Measurements from ENCODE around the gene PWWP2B.

The PWWP2B gene

GRCh38 chr10:132399117-132400035, 2.4 kb downstream of the PWWP2B start:
- DNase-seq (ENCODE audit: insufficient read length): no peak
- TF ChIP-seq POLR2A (IDR thresholded peaks at IDR 0.05; ENCODE audit: low read depth, low read length): no peak
- TF ChIP-seq TAF1 (IDR thresholded peaks at IDR 0.05; ENCODE audit: borderline replicate concordance, low read depth, low read length): no peak
- TF ChIP-seq POLR2AphosphoS5 (IDR thresholded peaks at IDR 0.05; ENCODE audit: low read depth, low read length): no peak
- no peak for FAIRE-seq

- no peak for TF ChIP-seq POLR2AphosphoS5 (IDR thresholded peaks at IDR 0.05; ENCODE audit: low read depth, low read length)
- DNase-seq (ENCODE audit: insufficient read length) (no peak), FAIRE-seq (no peak)
Observed at GRCh38 chr10:132400041-132400546, 3.1 kb downstream of the PWWP2B start.

- FAIRE-seq (no peak), DNase-seq (ENCODE audit: insufficient read length) (no peak)
- no peak for TF ChIP-seq POLR2A (IDR thresholded peaks at IDR 0.05; ENCODE audit: low read depth, low read length)
- no peak for TF ChIP-seq POLR2AphosphoS5 (IDR thresholded peaks at IDR 0.05; ENCODE audit: low read depth, low read length)
- TF ChIP-seq TAF1 (IDR thresholded peaks at IDR 0.05; ENCODE audit: borderline replicate concordance, low read depth, low read length): no peak
Observed at GRCh38 chr10:132400547-132401151, 3.6 kb downstream of the PWWP2B start.

- DNase-seq (ENCODE audit: insufficient read length): no peak
- TF ChIP-seq POLR2A (IDR thresholded peaks at IDR 0.05; ENCODE audit: low read depth, low read length) (no peak), POLR2AphosphoS5 (IDR thresholded peaks at IDR 0.05; ENCODE audit: low read depth, low read length) (no peak), TAF1 (IDR thresholded peaks at IDR 0.05; ENCODE audit: borderline replicate concordance, low read depth, low read length) (no peak)
- no peak for FAIRE-seq
Observed at GRCh38 chr10:132401401-132402118, 4.6 kb downstream of the PWWP2B start.

- TF ChIP-seq POLR2AphosphoS5 (IDR thresholded peaks at IDR 0.05; ENCODE audit: low read depth, low read length): no peak
- no peak for TF ChIP-seq TAF1 (IDR thresholded peaks at IDR 0.05; ENCODE audit: borderline replicate concordance, low read depth, low read length)
- TF ChIP-seq POLR2A (IDR thresholded peaks at IDR 0.05; ENCODE audit: low read depth, low read length): no peak
- no peak for FAIRE-seq
- DNase-seq (ENCODE audit: insufficient read length): no peak
Observed at GRCh38 chr10:132402781-132403241, 5.8 kb downstream of the PWWP2B start.

GRCh38 chr10:132403511-132404168, 6.6 kb downstream of the PWWP2B start:
- FAIRE-seq: no peak
- DNase-seq (ENCODE audit: insufficient read length): no peak
- TF ChIP-seq POLR2A (IDR thresholded peaks at IDR 0.05; ENCODE audit: low read depth, low read length) (no peak), POLR2AphosphoS5 (IDR thresholded peaks at IDR 0.05; ENCODE audit: low read depth, low read length) (no peak), TAF1 (IDR thresholded peaks at IDR 0.05; ENCODE audit: borderline replicate concordance, low read depth, low read length) (no peak)

GRCh38 chr10:132404169-132404880, 7.3 kb downstream of the PWWP2B start:
- DNase-seq (ENCODE audit: insufficient read length) (no peak), FAIRE-seq (no peak)
- no peak for TF ChIP-seq POLR2A (IDR thresholded peaks at IDR 0.05; ENCODE audit: low read depth, low read length)
- no peak for TF ChIP-seq TAF1 (IDR thresholded peaks at IDR 0.05; ENCODE audit: borderline replicate concordance, low read depth, low read length)
- TF ChIP-seq POLR2AphosphoS5 (IDR thresholded peaks at IDR 0.05; ENCODE audit: low read depth, low read length): no peak

- DNase-seq (ENCODE audit: insufficient read length) (no peak), FAIRE-seq (no peak)
- no peak for TF ChIP-seq TAF1 (IDR thresholded peaks at IDR 0.05; ENCODE audit: borderline replicate concordance, low read depth, low read length)
- no peak for TF ChIP-seq POLR2AphosphoS5 (IDR thresholded peaks at IDR 0.05; ENCODE audit: low read depth, low read length)
- TF ChIP-seq POLR2A (IDR thresholded peaks at IDR 0.05; ENCODE audit: low read depth, low read length): no peak
Observed at GRCh38 chr10:132404911-132405462, 8.0 kb downstream of the PWWP2B start.

- TF ChIP-seq TAF1 (IDR thresholded peaks at IDR 0.05; ENCODE audit: borderline replicate concordance, low read depth, low read length) (no peak), POLR2AphosphoS5 (IDR thresholded peaks at IDR 0.05; ENCODE audit: low read depth, low read length) (no peak), POLR2A (IDR thresholded peaks at IDR 0.05; ENCODE audit: low read depth, low read length) (no peak)
- DNase-seq (ENCODE audit: insufficient read length) (no peak), FAIRE-seq (no peak)
Observed at GRCh38 chr10:132405463-132405991, 8.5 kb downstream of the PWWP2B start.

- TF ChIP-seq TAF1 (IDR thresholded peaks at IDR 0.05; ENCODE audit: borderline replicate concordance, low read depth, low read length): no peak
- no peak for FAIRE-seq
- no peak for DNase-seq (ENCODE audit: insufficient read length)
Observed at GRCh38 chr10:132406181-132406580, 9.2 kb downstream of the PWWP2B start.

All from GM12892 (cell line).